Loucy (cell line): ENCODE measurements around the gene IKBIP.

Source experiments
- CTCF ChIP-seq: fragments of 200-600 bp; sonication (generic); conservative IDR thresholded peaks from 2 replicates; pipeline ENCODE4 v1.5.1; 2014; ENCODE audit warnings: mild to moderate bottlenecking, antibody characterized with exemption, low read length
- EZH2phosphoT487 ChIP-seq: fragments of 200-600 bp; IDR thresholded peaks from 2 replicates; pipeline ENCODE4 v1.6.1; 2018; ENCODE audit warnings: antibody characterized with exemption, mild to moderate bottlenecking, moderate library complexity, borderline replicate concordance

- TF ChIP-seq CTCF (no peak), EZH2phosphoT487 (no peak)
These were observed 11.9 kb upstream of the IKBIP start for GRCh38 chr12:98656289-98657101.
